Ectodermal cell (in vitro differentiated cells): ENCODE results near the gene DST.
"Not testable (repeated sequence)": the region's sequence is repeated elsewhere in the genome, so short reads cannot be mapped to it uniquely, and the experiment has no call there.

Experiments used
- H3K27ac ChIP-seq: 2 replicates; pipeline ENCODE4 v1.7.0; 2013; ENCODE audit warnings: mild to moderate bottlenecking, low read depth, low read length; ENCODE audit not compliant: insufficient read depth, poor library complexity, severe bottlenecking
- H3K27me3 ChIP-seq: 2 replicates; pipeline ENCODE4 v1.7.0; 2013; ENCODE audit warnings: mild to moderate bottlenecking, low read length; ENCODE audit not compliant: insufficient read depth, control insufficient read depth, poor library complexity, severe bottlenecking
- H3K36me3 ChIP-seq: one replicate; pipeline ENCODE4 v1.7.0; 2013; ENCODE audit warnings: low read length; ENCODE audit not compliant: control insufficient read depth, insufficient read depth
- H3K4me1 ChIP-seq: one replicate; pipeline ENCODE4 v1.7.0; 2013; ENCODE audit warnings: low read length; ENCODE audit not compliant: control insufficient read depth, insufficient read depth
- H3K4me3 ChIP-seq: 2 replicates; pipeline ENCODE4 v1.7.0; 2013; ENCODE audit warnings: low read depth, low read length, control low read depth; ENCODE audit not compliant: insufficient read depth
- H3K9me3 ChIP-seq: 2 replicates; pipeline ENCODE4 v1.7.0; 2013; ENCODE audit warnings: mild to moderate bottlenecking, low read length, moderate library complexity; ENCODE audit not compliant: control insufficient read depth
- WGBS, 2 experiments: methylation state at CpG; one replicate each; pipeline ENCODE4 v1.1.7; 2013; ENCODE audit warnings: missing lambda C conversion rate in 2 of 2; 5-methylcytosine and 5-hydroxymethylcytosine counted together

DST gene

GRCh38 chr6:56664029-56664428 lies 21.3 kb upstream of the DST start:
- 84 to 95% methylated on average over 1 of the region's 1 CpG for WGBS, 2 experiments
- no peak overlapping the region for H3K4me3 ChIP-seq
- peaks cover 25% of the 10 kb centered on the region for H3K4me1 ChIP-seq
- H3K9me3 ChIP-seq: no peaks in the 10 kb centered on the region
- H3K27me3 ChIP-seq: no peaks in the 10 kb centered on the region
- H3K27ac ChIP-seq: no peak overlapping the region
- H3K36me3 ChIP-seq: no peaks in the 10 kb centered on the region

- 94 to 97% methylated on average over 3 of the region's 3 CpGs for WGBS, 2 experiments
- no peaks in the 10 kb centered on the region for H3K36me3 ChIP-seq
- no peaks in the 10 kb centered on the region for H3K27me3 ChIP-seq
- H3K27ac ChIP-seq: no peak overlapping the region
- no peak overlapping the region for H3K4me3 ChIP-seq
- peaks cover 25% of the 10 kb centered on the region for H3K4me1 ChIP-seq
- H3K9me3 ChIP-seq: no peaks in the 10 kb centered on the region
Observed at GRCh38 chr6:56663344-56663743, 20.7 kb upstream of the DST start.

- H3K27ac ChIP-seq, H3K27me3 ChIP-seq, H3K9me3 ChIP-seq, H3K4me3 ChIP-seq, H3K36me3 ChIP-seq: not testable (repeated sequence)
- 81 to 93% methylated on average over 2 to 3 of the region's 3 CpGs for WGBS, 2 experiments
- peaks cover 25% of the 10 kb centered on the region for H3K4me1 ChIP-seq
Observed at GRCh38 chr6:56661338-56661737, 18.6 kb upstream of the DST start.

- H3K27ac ChIP-seq: no peak overlapping the region
Observed at GRCh38 chr6:56660381-56660730, 17.7 kb upstream of the DST start.

GRCh38 chr6:56659721-56660380 lies 17.2 kb upstream of the DST start:
- 81 to 92% methylated on average over 2 of the region's 2 CpGs for WGBS, 2 experiments

More at GRCh38 chr6:56660381-56660730, 17.7 kb upstream of the DST start:
- Histone ChIP-seq H3K4me3 (no peak overlapping the region), H3K27me3 (no peaks in the 10 kb centered on the region), H3K9me3 (no peaks in the 10 kb centered on the region), H3K36me3 (no peaks in the 10 kb centered on the region), H3K4me1 (peaks cover 25% of the 10 kb centered on the region)
- 93 to 97% methylated on average over 3 of the region's 3 CpGs for WGBS, 2 experiments

GRCh38 chr6:56658326-56658725 lies 15.6 kb upstream of the DST start:
- Histone ChIP-seq H3K27ac (no peak overlapping the region), H3K4me3 (no peak overlapping the region), H3K36me3 (no peaks in the 10 kb centered on the region), H3K27me3 (no peaks in the 10 kb centered on the region), H3K4me1 (peaks cover 18% of the 10 kb centered on the region), H3K9me3 (no peaks in the 10 kb centered on the region)
- WGBS, 2 experiments: 90 to 97% methylated on average over 5 of the region's 5 CpGs

More at GRCh38 chr6:56659721-56660380, 17.2 kb upstream of the DST start:
- no peaks in the 10 kb centered on the region for H3K9me3 ChIP-seq
- no peaks in the 10 kb centered on the region for H3K27me3 ChIP-seq
- H3K27ac ChIP-seq: no peak overlapping the region
- peaks cover 25% of the 10 kb centered on the region for H3K4me1 ChIP-seq
- no peaks in the 10 kb centered on the region for H3K36me3 ChIP-seq
- H3K4me3 ChIP-seq: no peak overlapping the region

GRCh38 chr6:56657354-56657753 lies 14.7 kb upstream of the DST start:
- Histone ChIP-seq H3K36me3 (no peaks in the 10 kb centered on the region), H3K4me3 (no peak overlapping the region), H3K9me3 (no peaks in the 10 kb centered on the region), H3K27ac (no peak overlapping the region), H3K4me1 (peaks cover 18% of the 10 kb centered on the region), H3K27me3 (no peaks in the 10 kb centered on the region)
- WGBS, 2 experiments: 96 to 97% methylated on average over 2 to 3 of the region's 3 CpGs

GRCh38 chr6:56656466-56656865 lies 13.8 kb upstream of the DST start:
- H3K36me3 ChIP-seq: no peaks in the 10 kb centered on the region
- H3K27ac ChIP-seq: no peak overlapping the region
- no peaks in the 10 kb centered on the region for H3K27me3 ChIP-seq
- H3K9me3 ChIP-seq: no peaks in the 10 kb centered on the region
- no peak overlapping the region for H3K4me3 ChIP-seq
- peaks cover 15% of the 10 kb centered on the region for H3K4me1 ChIP-seq

GRCh38 chr6:56655996-56656395 lies 13.3 kb upstream of the DST start:
- H3K27me3 ChIP-seq: no peaks in the 10 kb centered on the region
- no peaks in the 10 kb centered on the region for H3K9me3 ChIP-seq
- H3K27ac ChIP-seq: no peak overlapping the region
- no peak overlapping the region for H3K4me3 ChIP-seq
- WGBS, 2 experiments: 89 to 95% methylated on average over 4 of the region's 4 CpGs
- H3K4me1 ChIP-seq: peaks cover 11% of the 10 kb centered on the region
- no peaks in the 10 kb centered on the region for H3K36me3 ChIP-seq

- Histone ChIP-seq H3K36me3 (no peaks in the 10 kb centered on the region), H3K9me3 (no peaks in the 10 kb centered on the region), H3K4me3 (no peak overlapping the region), H3K27me3 (no peaks in the 10 kb centered on the region), H3K4me1 (peaks cover 7% of the 10 kb centered on the region), H3K27ac (no peak overlapping the region)
- WGBS, 2 experiments: 100% methylated on average over 1 of the region's 1 CpG
Observed at GRCh38 chr6:56655249-56655648, 12.6 kb upstream of the DST start.

- no peaks in the 10 kb centered on the region for H3K4me1 ChIP-seq
- 94 to 95% methylated on average over 2 of the region's 2 CpGs for WGBS, 2 experiments
- H3K9me3 ChIP-seq: no peaks in the 10 kb centered on the region
- no peak overlapping the region for H3K4me3 ChIP-seq
- no peaks in the 10 kb centered on the region for H3K27me3 ChIP-seq
- no peak overlapping the region for H3K27ac ChIP-seq
- H3K36me3 ChIP-seq: peaks cover 8% of the 10 kb centered on the region
Observed at GRCh38 chr6:56652994-56653393, 10.3 kb upstream of the DST start.
